HG02610 (cell line): ENCODE data around the gene MARCKS.
A peak's percentile ranks its signal among the peaks of the same experiment; 100 is the strongest.
"Not testable (repeated sequence)": the region's sequence is repeated elsewhere in the genome, so short reads cannot be mapped to it uniquely, and the experiment has no call there.

Experiments used
- ATAC-seq: cut with Tn5 transposase; IDR thresholded peaks from one replicate; pipeline ENCODE4 v1.9.1; 2021; ENCODE audit warnings: mild to moderate bottlenecking, moderate library complexity; ENCODE audit not compliant: unreplicated experiment

The MARCKS gene

GRCh38 chr6:113882336-113883022 is 25.3 kb downstream of the MARCKS start:
- no peak for ATAC-seq

GRCh38 chr6:113884011-113884410 is 26.9 kb downstream of the MARCKS start:
- ATAC-seq, result no peak

GRCh38 chr6:113886512-113886911 is 29.4 kb downstream of the MARCKS start:
- ATAC-seq, result no peak

- ATAC-seq, result no peak
Observed at GRCh38 chr6:113888493-113888892, 31.3 kb downstream of the MARCKS start.

GRCh38 chr6:113888956-113889630 is 31.9 kb downstream of the MARCKS start:
- no peak for ATAC-seq

- ATAC-seq, result no peak
Observed at GRCh38 chr6:113893451-113893850, 36.3 kb downstream of the MARCKS start.

- ATAC-seq, result no peak
Observed at GRCh38 chr6:113893866-113894265, 36.7 kb downstream of the MARCKS start.

- no peak for ATAC-seq
Observed at GRCh38 chr6:113894712-113895674, 37.8 kb downstream of the MARCKS start.

GRCh38 chr6:113901482-113901881 is 44.3 kb downstream of the MARCKS start:
- ATAC-seq, result no peak

- no peak for ATAC-seq
Observed at GRCh38 chr6:113903666-113904330, 46.7 kb downstream of the MARCKS start.

- ATAC-seq, result no peak
Observed at GRCh38 chr6:113907102-113907815, 50.1 kb downstream of the MARCKS start.

GRCh38 chr6:113908801-113909200 is 51.7 kb downstream of the MARCKS start:
- no peak for ATAC-seq

- peak; percentile 57 for ATAC-seq
Observed at GRCh38 chr6:113909224-113909856, 52.2 kb downstream of the MARCKS start.

GRCh38 chr6:113910285-113910684 is 53.1 kb downstream of the MARCKS start:
- ATAC-seq, result not testable (repeated sequence)
